Activated CD8-positive, alpha-beta memory T cell treated with anti-CD3 and anti-CD28 coated beads, Interleukin-2, amount 10 ng/mL, durations not matched to agents 7 days and 5 days (primary cell): Measurements from ENCODE around the gene VAMP3. TPM values are rescaled to one million over a fixed set of nuclear protein-coding genes. Genes with fewer than 3 reads are reported as not detected.

Source experiments
- ATAC-seq: fragments of 150-1000 bp; cut with Tn5 transposase; one replicate; pipeline ENCODE4 v1.10.0; 2021; ENCODE audit warnings: moderate library complexity
- CTCF ChIA-PET: fragments of 350-600 bp; sonication (Branson Sonifier 250); formaldehyde crosslinking; loops from one replicate; lab custom pipeline; 2021; ENCODE audit warnings: antibody characterized with exemption; lab: Charles Lee
- DNase-seq: peaks from one replicate; pipeline ENCODE4 v3.0.0-alpha.2; 2020
- H3K27ac Mint-ChIP-seq: one replicate; pipeline ENCODE4 v1.8.0; 2021; ENCODE audit warnings: mild to moderate bottlenecking, mixed read lengths
- H3K27me3 Mint-ChIP-seq: one replicate; pipeline ENCODE4 v1.8.0; 2021; ENCODE audit warnings: mixed read lengths
- H3K36me3 Mint-ChIP-seq: one replicate; pipeline ENCODE4 v1.8.0; 2021; ENCODE audit warnings: mild to moderate bottlenecking, mixed read lengths
- H3K4me1 Mint-ChIP-seq: one replicate; pipeline ENCODE4 v1.8.0; 2021; ENCODE audit warnings: mixed read lengths
- H3K4me3 Mint-ChIP-seq: one replicate; pipeline ENCODE4 v1.8.0; 2021; ENCODE audit warnings: mild to moderate bottlenecking, moderate library complexity, mixed read lengths
- H3K9me3 Mint-ChIP-seq: one replicate; pipeline ENCODE4 v1.8.0; 2022; ENCODE audit warnings: low read depth, mixed read lengths
- total RNA-seq, 2 experiments: library from RNA; stranded (reverse); gene quantifications; one replicate each; pipeline ENCODE4 v1.2.3, GENCODE V29; 2021

The VAMP3 gene
- total RNA-seq, 2 experiments from 2014 or later = 25.7 to 33.1 TPM

DNA sequence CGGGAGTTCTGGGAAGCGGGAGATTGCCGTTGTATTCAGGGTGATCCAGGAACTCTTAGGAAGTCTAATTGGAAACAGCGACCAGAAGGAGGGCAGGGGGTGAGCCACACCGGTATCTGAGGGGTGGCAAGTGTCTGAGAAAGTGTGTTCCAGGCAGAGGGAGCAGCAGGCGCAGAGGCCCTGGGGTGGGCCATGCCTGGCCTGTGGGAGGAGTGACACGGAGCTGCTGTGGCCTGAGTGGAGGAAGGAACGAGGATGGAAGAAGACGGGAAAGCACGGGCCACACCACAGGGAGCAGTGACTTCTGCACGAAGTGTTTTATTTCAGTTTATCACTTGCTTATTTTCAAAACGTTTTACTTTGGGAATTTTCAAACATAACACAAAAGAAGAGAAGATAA is 24.3 kb downstream of the VAMP3 start:
- ATAC-seq (no peak), DNase-seq (no peak)
- no peaks in the 10 kb centered on the region for H3K27me3 Mint-ChIP-seq
- no peak overlapping the region for H3K27ac Mint-ChIP-seq
- CTCF ChIA-PET = interaction anchor here (0.8 kb wide), 1 partner anchor 13 kb away, joined by 3 read pairs; no protein-coding TSS in a partner anchor
- no peaks in the 10 kb centered on the region for H3K4me1 Mint-ChIP-seq
- peaks cover 11% of the 10 kb centered on the region for H3K9me3 Mint-ChIP-seq
- no peak overlapping the region for H3K4me3 Mint-ChIP-seq
- H3K36me3 Mint-ChIP-seq = peaks cover 10% of the 10 kb centered on the region

DNA sequence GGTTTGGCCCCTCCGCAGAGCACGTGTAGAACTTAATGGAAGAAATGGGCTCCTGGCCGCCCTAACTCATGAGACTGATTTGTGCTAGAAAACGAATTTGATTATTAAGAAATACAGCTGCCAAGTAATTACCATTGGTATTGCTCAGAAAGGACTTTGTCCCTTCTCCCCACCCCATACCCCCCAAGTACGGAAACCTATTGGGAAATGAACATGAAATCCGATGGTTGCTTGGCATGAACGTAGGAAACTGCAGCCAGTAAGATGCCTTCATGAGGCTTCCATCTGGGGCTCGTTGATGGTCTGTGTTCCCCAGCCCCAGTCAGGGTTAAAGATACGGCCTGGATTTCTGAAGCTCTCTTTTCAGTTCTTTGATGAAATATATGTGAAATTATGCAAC is 34.4 kb downstream of the VAMP3 start:
- CTCF ChIA-PET = interaction anchor here (1.2 kb wide), 1 partner anchor 125 kb away, joined by 3 read pairs; no protein-coding TSS in a partner anchor
- Mint-ChIP-seq H3K9me3 (no peaks in the 10 kb centered on the region), H3K27ac (no peak overlapping the region), H3K4me3 (no peak overlapping the region), H3K4me1 (peaks cover 2% of the 10 kb centered on the region), H3K27me3 (no peaks in the 10 kb centered on the region), H3K36me3 (no peaks in the 10 kb centered on the region)
- DNase-seq = no peak
- ATAC-seq = no peak

DNA sequence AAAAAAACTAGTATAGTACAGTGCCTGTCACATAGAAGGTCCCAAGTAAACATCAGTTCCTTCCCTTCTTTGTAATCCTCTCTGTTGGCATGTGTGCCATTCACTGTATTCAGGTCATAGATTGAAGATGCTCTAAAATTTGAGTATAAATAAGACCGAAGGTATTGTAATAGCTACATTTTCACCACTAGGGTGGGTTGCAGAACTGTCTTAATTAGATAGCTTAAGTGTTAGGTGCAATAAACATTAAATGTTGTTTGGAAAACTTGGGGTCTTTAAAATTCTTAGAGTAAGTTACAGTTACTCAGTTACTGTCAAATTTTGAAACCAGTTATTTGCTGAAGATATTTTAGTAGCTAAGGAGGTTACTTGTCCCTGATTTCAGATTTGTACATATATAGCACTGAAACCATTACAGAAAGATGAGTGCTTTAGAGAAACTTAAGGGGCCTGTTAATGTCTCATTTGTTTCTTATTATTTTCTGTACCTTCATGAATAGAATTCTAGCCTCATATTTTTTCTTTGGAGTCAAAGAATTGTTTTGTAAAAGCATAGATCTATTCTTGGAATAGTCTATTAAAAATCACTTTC is 37.3 kb downstream of the VAMP3 start:
- H3K27me3 Mint-ChIP-seq = no peaks in the 10 kb centered on the region
- peaks cover 5% of the 10 kb centered on the region for H3K9me3 Mint-ChIP-seq
- CTCF ChIA-PET = interaction anchor here (0.8 to 2.0 kb wide), 15 partner anchors 8 to 541 kb away, joined by 3 to 12 read pairs (median 3); no protein-coding TSS in a partner anchor
- H3K4me1 Mint-ChIP-seq = peaks cover 2% of the 10 kb centered on the region
- H3K27ac Mint-ChIP-seq = no peak overlapping the region
- no peak for ATAC-seq
- no peak overlapping the region for H3K4me3 Mint-ChIP-seq
- DNase-seq = no peak
- H3K36me3 Mint-ChIP-seq = peaks cover 5% of the 10 kb centered on the region

DNA sequence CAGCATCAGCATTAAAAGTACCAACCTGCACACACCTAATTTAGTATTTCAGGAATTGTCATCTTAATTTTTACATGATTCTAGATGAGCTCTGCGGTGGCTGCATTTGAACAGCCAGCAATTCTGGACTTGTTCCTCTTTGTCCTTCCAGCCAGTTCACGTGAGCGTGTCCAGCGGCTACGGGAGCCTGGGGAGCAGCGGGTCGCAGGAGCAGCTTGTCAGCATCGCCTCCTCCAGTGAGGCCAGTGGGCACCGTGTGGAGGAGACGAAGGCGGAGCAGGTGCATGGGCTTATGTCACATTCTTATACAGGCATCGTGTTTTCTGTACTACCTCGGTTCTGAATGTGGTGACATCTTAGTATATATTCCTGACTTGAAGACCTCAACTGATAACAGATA is 38.6 kb downstream of the VAMP3 start:
- H3K4me3 Mint-ChIP-seq = no peak overlapping the region
- peaks cover 2% of the 10 kb centered on the region for H3K4me1 Mint-ChIP-seq
- H3K9me3 Mint-ChIP-seq = peaks cover 13% of the 10 kb centered on the region
- peaks cover 14% of the 10 kb centered on the region for H3K36me3 Mint-ChIP-seq
- H3K27me3 Mint-ChIP-seq = no peaks in the 10 kb centered on the region
- H3K27ac Mint-ChIP-seq = no peak overlapping the region
- CTCF ChIA-PET = no interaction called here
- DNase-seq = no peak
- ATAC-seq = no peak

DNA sequence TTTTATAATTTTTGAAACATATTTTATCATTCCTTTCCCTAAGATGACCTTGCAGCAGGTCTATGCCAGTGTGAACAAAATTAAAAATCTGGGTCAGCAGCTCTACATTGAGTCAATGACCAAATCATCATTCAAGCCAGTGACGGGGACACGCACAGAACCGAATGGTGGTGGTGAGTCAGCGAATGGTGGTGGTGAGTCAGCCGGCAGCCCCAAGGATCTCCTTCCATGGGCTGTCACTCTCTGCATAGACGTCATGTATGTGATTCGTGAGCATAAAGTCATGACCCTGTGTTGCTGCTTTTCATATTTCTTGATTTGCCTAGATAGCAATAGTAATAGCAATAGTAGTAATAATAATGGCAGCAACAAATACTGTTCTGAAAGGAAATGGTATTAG is 39.3 kb downstream of the VAMP3 start:
- H3K36me3 Mint-ChIP-seq = peaks cover 16% of the 10 kb centered on the region
- CTCF ChIA-PET = interaction anchor here (0.9 kb wide), 1 partner anchor 41 kb away, joined by 3 read pairs; no protein-coding TSS in a partner anchor

DNA sequence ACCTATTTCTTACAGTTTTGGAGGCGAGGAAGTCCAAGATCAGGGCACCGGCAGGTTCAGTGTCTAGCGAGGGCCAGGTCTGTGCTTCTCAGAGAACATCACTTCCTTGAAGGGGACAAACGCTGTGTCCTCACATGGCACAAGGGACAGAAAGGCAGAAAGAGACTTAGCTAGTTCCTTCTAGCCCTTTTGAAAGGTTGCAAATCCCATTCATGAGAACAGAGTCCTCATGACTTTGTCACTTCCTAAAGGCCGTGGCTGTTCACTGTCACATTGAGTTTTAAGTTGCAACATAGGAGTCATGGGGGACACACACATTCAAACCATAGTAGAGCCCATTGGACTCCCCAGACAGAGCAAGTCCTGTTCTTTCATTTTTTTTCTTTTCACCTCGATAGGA is 40.4 kb downstream of the VAMP3 start:
- CTCF ChIA-PET = interaction anchor here (0.9 kb wide), 1 partner anchor 39 kb away, joined by 3 read pairs; no protein-coding TSS in a partner anchor
- Mint-ChIP-seq H3K4me1 (peaks cover 2% of the 10 kb centered on the region), H3K27ac (no peak overlapping the region), H3K36me3 (peaks cover 16% of the 10 kb centered on the region), H3K4me3 (no peak overlapping the region), H3K9me3 (peaks cover 16% of the 10 kb centered on the region), H3K27me3 (no peaks in the 10 kb centered on the region)
- DNase-seq (no peak), ATAC-seq (no peak)

More for the DNA sequence above, 39.3 kb downstream of the VAMP3 start:
- Mint-ChIP-seq H3K27ac (no peak overlapping the region), H3K27me3 (no peaks in the 10 kb centered on the region), H3K9me3 (peaks cover 15% of the 10 kb centered on the region), H3K4me1 (peaks cover 2% of the 10 kb centered on the region), H3K4me3 (no peak overlapping the region)
- DNase-seq (no peak), ATAC-seq (no peak)

DNA sequence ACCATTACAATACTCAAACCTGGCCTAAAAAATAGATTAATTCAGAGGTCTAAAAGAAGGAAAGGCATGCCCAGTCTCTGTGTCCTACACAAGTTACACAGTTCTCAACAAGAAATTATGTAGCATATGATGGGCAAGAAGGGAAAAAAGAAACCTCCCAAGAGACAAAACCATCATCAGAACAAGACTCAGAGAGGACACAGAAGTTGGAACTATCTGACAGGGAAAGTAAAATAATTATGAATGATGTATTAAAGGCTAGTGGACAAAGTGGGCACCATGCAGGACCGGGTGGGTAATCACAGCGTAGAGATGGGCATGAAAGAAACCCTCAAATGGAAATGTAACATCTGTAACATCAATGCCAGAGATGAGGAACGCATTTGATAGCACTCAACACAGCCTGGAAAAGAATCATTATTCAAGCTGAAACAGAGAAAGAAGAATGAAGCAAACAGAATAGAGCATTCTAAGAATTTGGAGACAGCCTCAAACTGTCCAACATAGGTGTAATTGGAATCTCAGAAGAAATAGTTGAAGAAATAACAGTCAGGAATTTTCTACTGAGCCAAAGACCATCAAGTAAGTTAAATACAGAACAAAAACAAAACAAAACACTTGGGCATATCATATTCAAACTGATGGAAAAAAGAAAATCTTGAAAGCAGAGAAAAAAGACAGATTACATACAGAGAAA is 42.7 kb downstream of the VAMP3 start:
- H3K27ac Mint-ChIP-seq = no peak overlapping the region
- H3K27me3 Mint-ChIP-seq = no peaks in the 10 kb centered on the region
- peaks cover 16% of the 10 kb centered on the region for H3K36me3 Mint-ChIP-seq
- ATAC-seq (no peak), DNase-seq (no peak)
- H3K9me3 Mint-ChIP-seq = peaks cover 16% of the 10 kb centered on the region
- peaks cover 2% of the 10 kb centered on the region for H3K4me1 Mint-ChIP-seq
- no peak overlapping the region for H3K4me3 Mint-ChIP-seq
- CTCF ChIA-PET = no interaction called here

DNA sequence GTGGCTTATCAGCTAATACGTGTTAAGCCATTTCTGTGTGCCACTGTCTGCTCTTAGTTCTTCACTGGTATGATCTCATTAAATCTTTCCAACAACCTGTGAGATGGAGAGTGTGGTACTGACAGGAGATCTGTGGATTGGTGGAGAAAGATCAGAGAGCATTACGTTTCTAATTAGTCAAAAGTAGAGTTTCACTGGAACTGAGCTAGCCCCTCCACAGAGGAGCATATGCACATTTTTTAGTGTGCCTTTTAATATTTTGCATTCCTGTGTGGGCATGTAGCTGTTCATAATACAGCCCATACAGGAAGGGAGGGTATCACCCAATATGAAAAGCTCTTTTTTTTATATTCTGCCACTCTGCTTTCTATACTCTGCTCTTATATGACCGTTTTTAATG is 50.2 kb downstream of the VAMP3 start:
- CTCF ChIA-PET = interaction anchor here (0.7 to 1.9 kb wide), 2 partner anchors 52 to 68 kb away, joined by 3 to 6 read pairs; no protein-coding TSS in a partner anchor
- Mint-ChIP-seq H3K4me3 (no peak overlapping the region), H3K27ac (no peak overlapping the region), H3K36me3 (no peaks in the 10 kb centered on the region), H3K27me3 (no peaks in the 10 kb centered on the region), H3K4me1 (peaks cover under 1% of the 10 kb centered on the region), H3K9me3 (no peaks in the 10 kb centered on the region)
- no peak for ATAC-seq
- DNase-seq = no peak

DNA sequence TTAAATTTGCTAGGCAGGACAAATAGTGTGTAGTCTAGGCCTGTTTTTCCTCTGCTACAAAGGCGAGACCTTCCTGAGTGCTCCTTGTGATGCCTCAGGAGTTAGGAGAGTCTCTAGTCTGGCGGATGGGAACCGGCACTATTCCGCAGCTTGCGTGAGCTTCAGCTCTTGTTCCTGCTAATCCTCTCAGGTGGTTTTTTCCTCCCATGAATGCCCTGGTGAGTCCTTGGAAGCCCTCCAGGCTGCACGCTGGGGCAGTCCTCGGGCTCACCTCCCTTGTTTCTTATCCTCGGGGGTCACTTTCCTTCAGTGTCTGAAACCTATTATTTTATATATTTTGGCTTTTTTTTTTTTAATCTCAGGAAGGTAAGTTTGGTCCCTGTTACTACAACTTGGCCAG is 53.6 kb downstream of the VAMP3 start:
- H3K27me3 Mint-ChIP-seq = no peaks in the 10 kb centered on the region
- DNase-seq (no peak), ATAC-seq (no peak)
- no peak overlapping the region for H3K4me3 Mint-ChIP-seq
- H3K27ac Mint-ChIP-seq = no peak overlapping the region
- CTCF ChIA-PET = no interaction called here
- no peaks in the 10 kb centered on the region for H3K36me3 Mint-ChIP-seq
- H3K9me3 Mint-ChIP-seq = no peaks in the 10 kb centered on the region
- H3K4me1 Mint-ChIP-seq = peaks cover 7% of the 10 kb centered on the region

DNA sequence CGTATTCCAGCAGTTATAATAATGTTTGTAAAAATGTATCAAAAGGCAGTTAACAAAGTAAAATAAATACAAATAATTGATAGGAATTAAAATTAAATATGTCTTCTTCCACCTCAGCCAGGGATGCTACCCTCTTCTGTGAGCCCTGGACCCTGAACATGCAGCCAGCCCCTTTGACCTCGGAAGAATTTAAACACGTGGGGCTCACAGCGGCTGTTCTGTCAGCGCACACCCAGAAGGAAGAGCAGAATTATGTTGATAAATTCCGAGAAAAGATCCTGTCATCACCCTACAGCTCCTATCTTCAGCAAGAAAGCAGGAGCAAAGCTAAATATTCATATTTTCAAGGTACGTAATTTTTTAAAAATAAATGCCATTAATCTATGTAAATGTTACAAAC is 55.3 kb downstream of the VAMP3 start:
- Mint-ChIP-seq H3K4me3 (peak overlapping the region; percentile 87), H3K4me1 (peaks cover 15% of the 10 kb centered on the region), H3K27ac (no peak overlapping the region), H3K27me3 (no peaks in the 10 kb centered on the region), H3K9me3 (no peaks in the 10 kb centered on the region), H3K36me3 (peaks cover 3% of the 10 kb centered on the region)
- CTCF ChIA-PET = no interaction called here
- DNase-seq (no peak), ATAC-seq (no peak)

DNA sequence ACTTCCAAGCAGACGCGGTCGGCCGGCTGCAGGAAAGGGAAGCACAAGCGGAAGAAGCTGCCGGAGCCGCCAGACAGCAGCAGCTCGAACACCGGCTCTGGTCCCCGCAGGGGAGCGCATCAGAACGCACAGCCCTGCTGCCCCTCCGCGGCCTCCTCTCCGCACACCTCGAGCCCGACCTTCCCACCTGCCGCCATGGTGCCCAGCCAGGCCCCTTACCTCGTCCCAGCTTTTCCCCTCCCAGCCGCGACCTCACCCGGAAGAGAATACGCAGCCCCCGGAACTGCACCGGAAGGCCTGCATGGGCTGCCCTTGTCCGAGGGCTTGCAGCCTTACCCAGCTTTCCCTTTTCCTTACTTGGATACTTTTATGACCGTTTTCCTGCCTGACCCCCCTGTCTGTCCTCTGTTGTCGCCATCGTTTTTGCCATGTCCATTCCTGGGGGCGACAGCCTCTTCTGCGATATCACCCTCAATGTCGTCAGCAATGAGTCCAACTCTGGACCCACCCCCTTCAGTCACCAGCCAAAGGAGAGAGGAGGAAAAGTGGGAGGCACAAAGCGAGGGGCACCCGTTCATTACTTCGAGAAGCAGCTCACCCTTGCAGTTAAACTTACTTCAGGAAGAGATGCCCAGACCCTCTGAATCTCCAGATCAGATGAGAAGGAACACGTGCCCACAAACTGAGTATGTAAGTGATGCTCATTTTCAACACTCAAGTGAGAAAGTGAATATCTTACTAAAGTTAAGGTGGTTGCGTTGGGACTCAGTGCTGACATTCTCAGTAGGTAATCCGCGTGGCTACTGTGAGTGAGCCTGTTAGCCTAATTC is 56.2 kb downstream of the VAMP3 start:
- DNase-seq (peak; percentile 57), ATAC-seq (peak; percentile 80)
- Mint-ChIP-seq H3K9me3 (no peaks in the 10 kb centered on the region), H3K4me1 (peaks cover 16% of the 10 kb centered on the region), H3K36me3 (peaks cover 3% of the 10 kb centered on the region), H3K27ac (peak overlapping the region; percentile 91), H3K27me3 (no peaks in the 10 kb centered on the region), H3K4me3 (peak overlapping the region; percentile 87)
- CTCF ChIA-PET = interaction anchor here (0.8 kb wide), 1 partner anchor 93 kb away, joined by 3 read pairs; no protein-coding TSS in a partner anchor
